NCI-H1105 (cell line): ENCODE measurements around the gene GNAQ.
"Not testable (repeated sequence)": the region's sequence is repeated elsewhere in the genome, so short reads cannot be mapped to it uniquely, and the experiment has no call there.

Source experiments
- DNase-seq: peaks from one replicate; lab custom pipeline; 2025; lab: John Stamatoyannopoulos, UW

GNAQ gene

GRCh38 chr9:78031444-78031892, at the start of gene GNAQ:
Gene GNAQ, minus strand, starts transcription at chr9:78031811. Its CDS starts 576 bp downstream, at chr9:78031235.
- no peak for DNase-seq

GRCh38 chr9:78074385-78075291, 43.0 kb upstream of the GNAQ start:
- DNase-seq, result no peak

GRCh38 chr9:78073722-78074121, 42.1 kb upstream of the GNAQ start:
- no peak for DNase-seq

- no peak for DNase-seq
Measured at GRCh38 chr9:78072586-78073199, 41.1 kb upstream of the GNAQ start.

GRCh38 chr9:78070521-78070920, 38.9 kb upstream of the GNAQ start:
- no peak for DNase-seq

- no peak for DNase-seq
Measured at GRCh38 chr9:78064075-78064474, 32.5 kb upstream of the GNAQ start.

GRCh38 chr9:78062710-78063109, 31.1 kb upstream of the GNAQ start:
- no peak for DNase-seq

GRCh38 chr9:78054218-78054617, 22.6 kb upstream of the GNAQ start:
- DNase-seq, result not testable (repeated sequence)

- no peak for DNase-seq
Measured at GRCh38 chr9:78053627-78054026, 22.0 kb upstream of the GNAQ start.

- no peak for DNase-seq
Measured at GRCh38 chr9:78050421-78050820, 18.8 kb upstream of the GNAQ start.

- no peak for DNase-seq
Measured at GRCh38 chr9:78049484-78049883, 17.9 kb upstream of the GNAQ start.

GRCh38 chr9:78047106-78047505, 15.5 kb upstream of the GNAQ start:
- DNase-seq, result no peak

GRCh38 chr9:78046112-78046511, 14.5 kb upstream of the GNAQ start:
- no peak for DNase-seq

- no peak for DNase-seq
Measured at GRCh38 chr9:78044886-78045285, 13.3 kb upstream of the GNAQ start.

GRCh38 chr9:78044189-78044588, 12.6 kb upstream of the GNAQ start:
- DNase-seq, result no peak

GRCh38 chr9:78041971-78042370, 10.4 kb upstream of the GNAQ start:
- no peak for DNase-seq

GRCh38 chr9:78040726-78041125, 9.1 kb upstream of the GNAQ start:
- no peak for DNase-seq

- DNase-seq, result no peak
Measured at GRCh38 chr9:78038620-78039300, 7.1 kb upstream of the GNAQ start.

- peak; percentile 51 for DNase-seq
Measured at GRCh38 chr9:78035383-78035993, 3.9 kb upstream of the GNAQ start.

GRCh38 chr9:78033870-78034269, 2.3 kb upstream of the GNAQ start:
- DNase-seq, result no peak

GRCh38 chr9:78032730-78033457, 1.3 kb upstream of the GNAQ start:
- no peak for DNase-seq
